GM19468 (cell line): Measurements from ENCODE around the gene CRELD2.

Experiments
- ATAC-seq: cut with Tn5 transposase; IDR thresholded peaks from one replicate; pipeline ENCODE4 v1.9.1; 2021; ENCODE audit warnings: mild to moderate bottlenecking, moderate library complexity, moderate number of reproducible peaks; ENCODE audit not compliant: unreplicated experiment; ENCODE audit errors: extremely low read depth

The CRELD2 gene

GRCh38 chr22:49927483-49928184 lies 9.2 kb downstream of the CRELD2 start:
- ATAC-seq: no peak

GRCh38 chr22:49928185-49928495 lies 9.7 kb downstream of the CRELD2 start:
- ATAC-seq: no peak

GRCh38 chr22:49928555-49929210 lies 10.2 kb downstream of the CRELD2 start:
- ATAC-seq: no peak

- no peak for ATAC-seq
These were observed 11.0 kb downstream of the CRELD2 start for GRCh38 chr22:49929211-49929979.

GRCh38 chr22:49929994-49930575 lies 11.7 kb downstream of the CRELD2 start:
- no peak for ATAC-seq

GRCh38 chr22:49930596-49931412 lies 12.4 kb downstream of the CRELD2 start:
- ATAC-seq: no peak

- no peak for ATAC-seq
These were observed 15.1 kb downstream of the CRELD2 start for GRCh38 chr22:49933236-49934159.

- ATAC-seq: no peak
These were observed 15.9 kb downstream of the CRELD2 start for GRCh38 chr22:49934160-49934890.

- ATAC-seq: no peak
These were observed 16.6 kb downstream of the CRELD2 start for GRCh38 chr22:49934891-49935557.

GRCh38 chr22:49935561-49935960 lies 17.1 kb downstream of the CRELD2 start:
- ATAC-seq: no peak

- peak; percentile 21 for ATAC-seq
These were observed 17.9 kb downstream of the CRELD2 start for GRCh38 chr22:49936018-49936972.

GRCh38 chr22:49936973-49937757 lies 18.7 kb downstream of the CRELD2 start:
- no peak for ATAC-seq

GRCh38 chr22:49937758-49938564 lies 19.5 kb downstream of the CRELD2 start:
- ATAC-seq: no peak

GRCh38 chr22:49938565-49939136 lies 20.2 kb downstream of the CRELD2 start:
- ATAC-seq: no peak
